ENCODE data around the gene NDUFS7. TPM values are rescaled to one million over a fixed set of nuclear protein-coding genes. Genes with fewer than 3 reads are reported as not detected.

Gene NDUFS7
- polyA plus RNA-seq, 2 of the 4 experiments (the other 2 are of a cell fraction) = 19.3 to 68.9 TPM

Other genes with a start within 250 kb of the NDUFS7 start
- 6.8 and 8.4 TPM in 2 replicates for gene SBNO2, start 209.6 kb upstream of the NDUFS7 start, polyA plus RNA-seq (2011; rRNA removed)
- 27.0 to 32.0 TPM (median 27.7 TPM) in 3 replicates for gene SBNO2, start 209.6 kb upstream of the NDUFS7 start, polyA plus RNA-seq (2017; fragmentation: RNase III; extraction: RNeasy Plus Mini Kit Qiagen cat#74134 plus additional on column Dnase treatment)
- gene STK11, start 178.1 kb upstream of the NDUFS7 start, polyA plus RNA-seq (2011; rRNA removed) = 12.2 and 16.2 TPM in 2 replicates
- 33.6 to 34.2 TPM (median 34.0 TPM) in 3 replicates for gene STK11, start 178.1 kb upstream of the NDUFS7 start, polyA plus RNA-seq (2017; fragmentation: RNase III; extraction: RNeasy Plus Mini Kit Qiagen cat#74134 plus additional on column Dnase treatment)
- gene CBARP, start 145.9 kb upstream of the NDUFS7 start, polyA plus RNA-seq (2011; rRNA removed) = 0.19 and 0.30 TPM in 2 replicates
- gene CBARP, start 145.9 kb upstream of the NDUFS7 start, polyA plus RNA-seq (2017; fragmentation: RNase III; extraction: RNeasy Plus Mini Kit Qiagen cat#74134 plus additional on column Dnase treatment) = 1.7 to 2.0 TPM (median 1.9 TPM) in 3 replicates
- gene ATP5F1D, start 142.2 kb upstream of the NDUFS7 start, polyA plus RNA-seq (2011; rRNA removed) = 18.5 and 28.7 TPM in 2 replicates
- gene ATP5F1D, start 142.2 kb upstream of the NDUFS7 start, polyA plus RNA-seq (2017; fragmentation: RNase III; extraction: RNeasy Plus Mini Kit Qiagen cat#74134 plus additional on column Dnase treatment) = 96.9 to 101 TPM (median 99.7 TPM) in 3 replicates
- gene MIDN, start 135.3 kb upstream of the NDUFS7 start, polyA plus RNA-seq (2011; rRNA removed) = 9.1 and 11.8 TPM in 2 replicates
- 27.7 to 33.4 TPM (median 31.4 TPM) in 3 replicates for gene MIDN, start 135.3 kb upstream of the NDUFS7 start, polyA plus RNA-seq (2017; fragmentation: RNase III; extraction: RNeasy Plus Mini Kit Qiagen cat#74134 plus additional on column Dnase treatment)
- gene CIRBP, start 114.6 kb upstream of the NDUFS7 start, polyA plus RNA-seq (2011; rRNA removed) = 92.4 and 151 TPM in 2 replicates
- gene CIRBP, start 114.6 kb upstream of the NDUFS7 start, polyA plus RNA-seq (2017; fragmentation: RNase III; extraction: RNeasy Plus Mini Kit Qiagen cat#74134 plus additional on column Dnase treatment) = 178 to 201 TPM (median 189 TPM) in 3 replicates
- gene FAM174C, start 108.4 kb upstream of the NDUFS7 start, polyA plus RNA-seq (2011; rRNA removed) = 22.7 and 24.8 TPM in 2 replicates
- gene FAM174C, start 108.4 kb upstream of the NDUFS7 start, polyA plus RNA-seq (2017; fragmentation: RNase III; extraction: RNeasy Plus Mini Kit Qiagen cat#74134 plus additional on column Dnase treatment) = 35.6 to 37.6 TPM (median 37.1 TPM) in 3 replicates
- 0.16 and 0.24 TPM in 2 replicates for gene EFNA2, start 98.0 kb upstream of the NDUFS7 start, polyA plus RNA-seq (2011; rRNA removed)
- gene EFNA2, start 98.0 kb upstream of the NDUFS7 start, polyA plus RNA-seq (2017; fragmentation: RNase III; extraction: RNeasy Plus Mini Kit Qiagen cat#74134 plus additional on column Dnase treatment) = 0.84 to 1.3 TPM (median 1.2 TPM) in 3 replicates
- gene GAMT, start 17.6 kb downstream of the NDUFS7 start, polyA plus RNA-seq (2011; rRNA removed) = 11.3 and 13.6 TPM in 2 replicates
- gene GAMT, start 17.6 kb downstream of the NDUFS7 start, polyA plus RNA-seq (2017; fragmentation: RNase III; extraction: RNeasy Plus Mini Kit Qiagen cat#74134 plus additional on column Dnase treatment) = 24.7 to 26.0 TPM (median 25.7 TPM) in 3 replicates
- gene DAZAP1, start 23.7 kb downstream of the NDUFS7 start, polyA plus RNA-seq (2011; rRNA removed) = 47.8 and 58.9 TPM in 2 replicates
- 86.3 to 87.7 TPM (median 86.5 TPM) in 3 replicates for gene DAZAP1, start 23.7 kb downstream of the NDUFS7 start, polyA plus RNA-seq (2017; fragmentation: RNase III; extraction: RNeasy Plus Mini Kit Qiagen cat#74134 plus additional on column Dnase treatment)
- 485 and 525 TPM in 2 replicates for gene RPS15, start 54.5 kb downstream of the NDUFS7 start, polyA plus RNA-seq (2011; rRNA removed)
- 1,370 to 1,458 TPM (median 1,378 TPM) in 3 replicates for gene RPS15, start 54.5 kb downstream of the NDUFS7 start, polyA plus RNA-seq (2017; fragmentation: RNase III; extraction: RNeasy Plus Mini Kit Qiagen cat#74134 plus additional on column Dnase treatment)
- 0.32 and 0.36 TPM in 2 replicates for gene APC2, start 66.2 kb downstream of the NDUFS7 start, polyA plus RNA-seq (2011; rRNA removed)
- 1.3 to 1.6 TPM (median 1.6 TPM) in 3 replicates for gene APC2, start 66.2 kb downstream of the NDUFS7 start, polyA plus RNA-seq (2017; fragmentation: RNase III; extraction: RNeasy Plus Mini Kit Qiagen cat#74134 plus additional on column Dnase treatment)
- gene C19orf25, start 95.3 kb downstream of the NDUFS7 start, polyA plus RNA-seq (2011; rRNA removed) = 6.5 and 8.2 TPM in 2 replicates
- 17.1 to 20.7 TPM (median 18.9 TPM) in 3 replicates for gene C19orf25, start 95.3 kb downstream of the NDUFS7 start, polyA plus RNA-seq (2017; fragmentation: RNase III; extraction: RNeasy Plus Mini Kit Qiagen cat#74134 plus additional on column Dnase treatment)
- gene PCSK4, start 106.4 kb downstream of the NDUFS7 start, polyA plus RNA-seq (2011; rRNA removed) = 0.76 and 1.0 TPM in 2 replicates
- gene PCSK4, start 106.4 kb downstream of the NDUFS7 start, polyA plus RNA-seq (2017; fragmentation: RNase III; extraction: RNeasy Plus Mini Kit Qiagen cat#74134 plus additional on column Dnase treatment) = 1.2 to 3.7 TPM (median 2.1 TPM) in 3 replicates
- gene REEP6, start 107.3 kb downstream of the NDUFS7 start, polyA plus RNA-seq (2011; rRNA removed) = 1.5 and 1.8 TPM in 2 replicates
- gene REEP6, start 107.3 kb downstream of the NDUFS7 start, polyA plus RNA-seq (2017; fragmentation: RNase III; extraction: RNeasy Plus Mini Kit Qiagen cat#74134 plus additional on column Dnase treatment) = 3.6 to 4.8 TPM (median 4.3 TPM) in 3 replicates
- 1.4 and 2.3 TPM in 2 replicates for gene ADAMTSL5, start 129.1 kb downstream of the NDUFS7 start, polyA plus RNA-seq (2011; rRNA removed)
- gene ADAMTSL5, start 129.1 kb downstream of the NDUFS7 start, polyA plus RNA-seq (2017; fragmentation: RNase III; extraction: RNeasy Plus Mini Kit Qiagen cat#74134 plus additional on column Dnase treatment) = 3.0 to 4.1 TPM (median 3.1 TPM) in 3 replicates
- gene PLK5, start 140.2 kb downstream of the NDUFS7 start, polyA plus RNA-seq (2011; rRNA removed) = not detected in 2 replicates
- not detected in 3 replicates for gene PLK5, start 140.2 kb downstream of the NDUFS7 start, polyA plus RNA-seq (2017; fragmentation: RNase III; extraction: RNeasy Plus Mini Kit Qiagen cat#74134 plus additional on column Dnase treatment)
- 1.4 and 2.1 TPM in 2 replicates for gene MEX3D, start 184.4 kb downstream of the NDUFS7 start, polyA plus RNA-seq (2011; rRNA removed)
- 6.6 to 7.5 TPM (median 7.1 TPM) in 3 replicates for gene MEX3D, start 184.4 kb downstream of the NDUFS7 start, polyA plus RNA-seq (2017; fragmentation: RNase III; extraction: RNeasy Plus Mini Kit Qiagen cat#74134 plus additional on column Dnase treatment)
- gene MBD3, start 209.0 kb downstream of the NDUFS7 start, polyA plus RNA-seq (2011; rRNA removed) = 22.7 and 23.3 TPM in 2 replicates
- gene MBD3, start 209.0 kb downstream of the NDUFS7 start, polyA plus RNA-seq (2017; fragmentation: RNase III; extraction: RNeasy Plus Mini Kit Qiagen cat#74134 plus additional on column Dnase treatment) = 35.1 to 41.4 TPM (median 39.2 TPM) in 3 replicates
- 111 and 136 TPM in 2 replicates for gene UQCR11, start 221.6 kb downstream of the NDUFS7 start, polyA plus RNA-seq (2011; rRNA removed)
- gene UQCR11, start 221.6 kb downstream of the NDUFS7 start, polyA plus RNA-seq (2017; fragmentation: RNase III; extraction: RNeasy Plus Mini Kit Qiagen cat#74134 plus additional on column Dnase treatment) = 152 to 167 TPM (median 159 TPM) in 3 replicates

Data from A549 (cell line).